Measurements from ENCODE around the gene PRRC1. TPM values are rescaled to one million over a fixed set of nuclear protein-coding genes. Genes with fewer than 3 reads are reported as not detected.

PRRC1 gene
- total RNA-seq, 1 experiment from 2014 or later: 77.9 TPM

DNA sequence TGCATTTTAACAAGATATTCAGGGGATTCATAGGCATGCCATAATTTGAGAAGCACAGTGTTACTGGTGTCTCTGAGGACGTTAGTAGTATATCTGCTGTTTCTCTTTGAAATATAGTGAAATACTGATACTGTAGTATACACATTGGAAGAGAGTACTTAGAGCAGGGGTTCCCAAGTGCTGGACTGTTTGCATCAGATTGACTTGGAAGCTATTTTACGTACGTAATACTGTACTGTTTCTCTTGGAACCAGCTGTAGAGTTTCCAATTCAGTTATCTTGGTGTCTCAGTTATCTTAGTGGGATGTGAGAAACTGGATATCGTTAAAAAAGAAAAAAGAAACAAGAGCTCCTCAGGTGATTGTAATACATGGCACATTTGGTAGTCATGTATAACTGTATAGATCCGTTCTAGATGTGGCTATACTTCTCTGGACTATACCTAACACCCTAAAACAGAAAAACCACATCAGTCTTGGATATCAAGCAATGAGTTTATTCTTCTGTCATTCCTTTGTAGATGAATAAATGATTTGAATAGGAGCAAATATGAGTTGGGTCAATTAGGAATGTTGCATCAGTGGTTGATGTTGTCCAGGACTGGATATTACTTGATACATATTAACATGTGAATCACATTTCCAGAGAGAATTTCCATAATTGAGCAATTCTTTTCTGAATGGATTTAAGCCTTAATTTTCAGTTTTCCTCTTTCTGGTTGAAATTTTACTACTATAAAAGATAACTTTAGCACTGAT is 33.4 kb downstream of the PRRC1 start:
- ChIA-PET POLR2A (no interaction called here), CTCF (interaction anchor here (1.1 kb wide), 1 partner anchor 22 kb away, joined by 3 read pairs; no protein-coding TSS in a partner anchor)
- no peak overlapping the region for H3K4me3 Mint-ChIP-seq
- peaks cover 3% of the 10 kb centered on the region for H3K9me3 Mint-ChIP-seq
- ATAC-seq (no peak), DNase-seq (ENCODE audit: low spot score) (no peak)
- no peaks in the 10 kb centered on the region for H3K4me1 Mint-ChIP-seq
- no peaks in the 10 kb centered on the region for H3K27me3 Mint-ChIP-seq (ENCODE audit: low read depth)
- H3K36me3 Mint-ChIP-seq: peaks cover 40% of the 10 kb centered on the region
- TF ChIP-seq FOXK1 (CRISPR knock-in tag; IDR thresholded peaks at IDR 0.05): no peak
- TF ChIP-seq, protein P1, sequence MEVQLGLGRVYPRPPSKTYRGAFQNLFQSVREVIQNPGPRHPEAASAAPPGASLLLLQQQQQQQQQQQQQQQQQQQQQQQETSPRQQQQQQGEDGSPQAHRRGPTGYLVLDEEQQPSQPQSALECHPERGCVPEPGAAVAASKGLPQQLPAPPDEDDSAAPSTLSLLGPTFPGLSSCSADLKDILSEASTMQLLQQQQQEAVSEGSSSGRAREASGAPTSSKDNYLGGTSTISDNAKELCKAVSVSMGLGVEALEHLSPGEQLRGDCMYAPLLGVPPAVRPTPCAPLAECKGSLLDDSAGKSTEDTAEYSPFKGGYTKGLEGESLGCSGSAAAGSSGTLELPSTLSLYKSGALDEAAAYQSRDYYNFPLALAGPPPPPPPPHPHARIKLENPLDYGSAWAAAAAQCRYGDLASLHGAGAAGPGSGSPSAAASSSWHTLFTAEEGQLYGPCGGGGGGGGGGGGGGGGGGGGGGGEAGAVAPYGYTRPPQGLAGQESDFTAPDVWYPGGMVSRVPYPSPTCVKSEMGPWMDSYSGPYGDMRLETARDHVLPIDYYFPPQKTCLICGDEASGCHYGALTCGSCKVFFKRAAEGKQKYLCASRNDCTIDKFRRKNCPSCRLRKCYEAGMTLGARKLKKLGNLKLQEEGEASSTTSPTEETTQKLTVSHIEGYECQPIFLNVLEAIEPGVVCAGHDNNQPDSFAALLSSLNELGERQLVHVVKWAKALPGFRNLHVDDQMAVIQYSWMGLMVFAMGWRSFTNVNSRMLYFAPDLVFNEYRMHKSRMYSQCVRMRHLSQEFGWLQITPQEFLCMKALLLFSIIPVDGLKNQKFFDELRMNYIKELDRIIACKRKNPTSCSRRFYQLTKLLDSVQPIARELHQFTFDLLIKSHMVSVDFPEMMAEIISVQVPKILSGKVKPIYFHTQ (CRISPR knock-in tag; IDR thresholded peaks at IDR 0.05): no peak
- no peak for TF ChIP-seq ZBTB21 (CRISPR knock-in tag; IDR thresholded peaks at IDR 0.05; ENCODE audit: borderline replicate concordance)
- TF ChIP-seq ZNF512 (CRISPR knock-in tag; IDR thresholded peaks at IDR 0.05; ENCODE audit: borderline replicate concordance): no peak
- TF ChIP-seq, protein P2, sequence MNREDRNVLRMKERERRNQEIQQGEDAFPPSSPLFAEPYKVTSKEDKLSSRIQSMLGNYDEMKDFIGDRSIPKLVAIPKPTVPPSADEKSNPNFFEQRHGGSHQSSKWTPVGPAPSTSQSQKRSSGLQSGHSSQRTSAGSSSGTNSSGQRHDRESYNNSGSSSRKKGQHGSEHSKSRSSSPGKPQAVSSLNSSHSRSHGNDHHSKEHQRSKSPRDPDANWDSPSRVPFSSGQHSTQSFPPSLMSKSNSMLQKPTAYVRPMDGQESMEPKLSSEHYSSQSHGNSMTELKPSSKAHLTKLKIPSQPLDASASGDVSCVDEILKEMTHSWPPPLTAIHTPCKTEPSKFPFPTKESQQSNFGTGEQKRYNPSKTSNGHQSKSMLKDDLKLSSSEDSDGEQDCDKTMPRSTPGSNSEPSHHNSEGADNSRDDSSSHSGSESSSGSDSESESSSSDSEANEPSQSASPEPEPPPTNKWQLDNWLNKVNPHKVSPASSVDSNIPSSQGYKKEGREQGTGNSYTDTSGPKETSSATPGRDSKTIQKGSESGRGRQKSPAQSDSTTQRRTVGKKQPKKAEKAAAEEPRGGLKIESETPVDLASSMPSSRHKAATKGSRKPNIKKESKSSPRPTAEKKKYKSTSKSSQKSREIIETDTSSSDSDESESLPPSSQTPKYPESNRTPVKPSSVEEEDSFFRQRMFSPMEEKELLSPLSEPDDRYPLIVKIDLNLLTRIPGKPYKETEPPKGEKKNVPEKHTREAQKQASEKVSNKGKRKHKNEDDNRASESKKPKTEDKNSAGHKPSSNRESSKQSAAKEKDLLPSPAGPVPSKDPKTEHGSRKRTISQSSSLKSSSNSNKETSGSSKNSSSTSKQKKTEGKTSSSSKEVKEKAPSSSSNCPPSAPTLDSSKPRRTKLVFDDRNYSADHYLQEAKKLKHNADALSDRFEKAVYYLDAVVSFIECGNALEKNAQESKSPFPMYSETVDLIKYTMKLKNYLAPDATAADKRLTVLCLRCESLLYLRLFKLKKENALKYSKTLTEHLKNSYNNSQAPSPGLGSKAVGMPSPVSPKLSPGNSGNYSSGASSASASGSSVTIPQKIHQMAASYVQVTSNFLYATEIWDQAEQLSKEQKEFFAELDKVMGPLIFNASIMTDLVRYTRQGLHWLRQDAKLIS (CRISPR knock-in tag; IDR thresholded peaks at IDR 0.05; ENCODE audit: borderline replicate concordance): no peak
- no peak for TF ChIP-seq SP1 (CRISPR knock-in tag; conservative IDR thresholded peaks at IDR 0.05)
- no peak for TF ChIP-seq ZNF317 (CRISPR knock-in tag; IDR thresholded peaks at IDR 0.05; ENCODE audit: borderline replicate concordance, low read depth)
- TF ChIP-seq ETV6 (CRISPR knock-in tag; IDR thresholded peaks at IDR 0.05): no peak
- no peak for TF ChIP-seq FOXP1 (CRISPR knock-in tag; IDR thresholded peaks at IDR 0.05; ENCODE audit: borderline replicate concordance)
- no peak for TF ChIP-seq OVOL2 (CRISPR knock-in tag; IDR thresholded peaks at IDR 0.05; ENCODE audit: borderline replicate concordance)
- TF ChIP-seq NFYB (CRISPR knock-in tag; conservative IDR thresholded peaks at IDR 0.05; ENCODE audit: low read depth): no peak
- no peak for TF ChIP-seq HMGXB4 (CRISPR knock-in tag; IDR thresholded peaks at IDR 0.05)
- TF ChIP-seq SMAD4 (CRISPR knock-in tag; IDR thresholded peaks at IDR 0.05): no peak
- TF ChIP-seq NR1H2 (CRISPR knock-in tag; IDR thresholded peaks at IDR 0.05): no peak
- TF ChIP-seq, protein P3, sequence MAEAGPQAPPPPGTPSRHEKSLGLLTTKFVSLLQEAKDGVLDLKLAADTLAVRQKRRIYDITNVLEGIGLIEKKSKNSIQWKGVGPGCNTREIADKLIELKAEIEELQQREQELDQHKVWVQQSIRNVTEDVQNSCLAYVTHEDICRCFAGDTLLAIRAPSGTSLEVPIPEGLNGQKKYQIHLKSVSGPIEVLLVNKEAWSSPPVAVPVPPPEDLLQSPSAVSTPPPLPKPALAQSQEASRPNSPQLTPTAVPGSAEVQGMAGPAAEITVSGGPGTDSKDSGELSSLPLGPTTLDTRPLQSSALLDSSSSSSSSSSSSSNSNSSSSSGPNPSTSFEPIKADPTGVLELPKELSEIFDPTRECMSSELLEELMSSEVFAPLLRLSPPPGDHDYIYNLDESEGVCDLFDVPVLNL (CRISPR knock-in tag; IDR thresholded peaks at IDR 0.05; ENCODE audit: borderline replicate concordance, low read depth): no peak
- H3K27ac Mint-ChIP-seq: no peak overlapping the region
